GM18511 (cell line): Measurements from ENCODE around the gene ABO.
"Not testable (repeated sequence)": the region's sequence is repeated elsewhere in the genome, so short reads cannot be mapped to it uniquely, and the experiment has no call there.

ENCODE experiments used
- ATAC-seq: cut with Tn5 transposase; IDR thresholded peaks from one replicate; pipeline ENCODE4 v1.9.1; 2021; ENCODE audit warnings: mild to moderate bottlenecking, moderate library complexity; ENCODE audit not compliant: unreplicated experiment

Gene ABO

DNA sequence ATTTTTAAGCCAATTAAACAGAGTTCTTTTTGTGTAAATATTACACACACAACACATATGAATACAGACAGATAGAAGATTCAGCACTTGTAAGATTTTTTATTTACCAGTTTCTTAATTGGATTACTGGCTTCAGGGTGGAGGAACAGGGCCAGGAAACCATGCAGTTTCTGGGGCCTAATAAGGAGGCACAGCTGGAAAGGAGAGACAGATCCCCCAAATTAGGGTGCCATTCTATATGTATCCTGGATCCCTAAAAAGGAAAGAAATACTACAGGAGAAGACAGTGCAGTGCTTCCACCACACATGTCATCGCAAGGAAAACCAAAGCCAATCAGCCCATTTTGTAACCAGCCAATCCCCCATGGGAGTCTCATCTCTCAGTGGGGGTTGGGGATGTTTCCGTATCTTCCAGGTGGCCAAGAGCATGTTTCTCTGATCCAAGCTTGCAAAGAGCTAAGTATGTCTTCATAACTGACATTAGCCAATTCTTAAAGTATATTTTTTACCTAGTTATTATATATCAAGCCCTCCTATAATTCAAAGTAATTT, 15.8 kb upstream of the ABO start:
- ATAC-seq: no peak

- ATAC-seq: no peak
Observed at GRCh38 chr9:133286523-133286922, 11.5 kb upstream of the ABO start.

GRCh38 chr9:133285252-133285775, 10.3 kb upstream of the ABO start:
- ATAC-seq: no peak

- ATAC-seq: no peak
Observed at GRCh38 chr9:133284362-133284761, 9.4 kb upstream of the ABO start.

GRCh38 chr9:133283255-133284032, 8.4 kb upstream of the ABO start:
- ATAC-seq: not testable (repeated sequence)

DNA sequence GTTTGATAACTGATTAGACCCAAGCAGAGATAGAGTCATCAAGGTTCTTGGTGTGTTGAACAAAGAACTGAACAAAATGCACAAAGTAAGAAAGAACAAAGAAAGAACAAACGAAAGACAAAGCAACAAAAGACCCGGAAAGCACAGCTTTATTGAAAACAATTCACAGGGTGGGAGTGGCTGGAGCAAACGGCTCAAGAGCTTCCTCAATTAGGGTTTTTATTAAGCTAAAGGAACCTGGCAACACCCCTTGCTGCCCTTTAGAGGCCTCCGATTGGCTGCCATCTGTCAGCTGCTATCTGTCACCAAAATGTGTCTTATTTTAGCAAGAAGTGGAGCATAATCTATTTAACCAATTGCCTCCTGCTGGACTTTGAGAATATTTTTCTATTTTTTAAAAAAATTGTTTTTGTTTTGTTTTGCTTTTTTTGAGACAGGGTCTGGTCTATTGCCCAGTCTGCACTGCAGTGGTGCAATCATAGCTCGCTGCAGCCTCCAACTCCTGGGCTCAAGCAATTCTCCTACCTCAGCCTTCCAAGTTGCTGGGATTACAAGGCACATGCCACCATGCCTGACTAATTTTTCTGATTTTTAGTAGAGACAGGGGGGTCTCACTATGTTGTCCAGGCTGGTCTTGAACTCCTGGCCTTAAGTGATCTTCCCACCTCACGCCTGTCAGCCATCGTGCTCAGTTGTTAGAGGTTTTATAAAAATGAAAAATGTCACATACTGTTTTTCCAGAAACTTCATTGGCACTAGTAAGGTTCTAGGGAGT, 7.7 kb upstream of the ABO start:
- ATAC-seq: no peak

DNA sequence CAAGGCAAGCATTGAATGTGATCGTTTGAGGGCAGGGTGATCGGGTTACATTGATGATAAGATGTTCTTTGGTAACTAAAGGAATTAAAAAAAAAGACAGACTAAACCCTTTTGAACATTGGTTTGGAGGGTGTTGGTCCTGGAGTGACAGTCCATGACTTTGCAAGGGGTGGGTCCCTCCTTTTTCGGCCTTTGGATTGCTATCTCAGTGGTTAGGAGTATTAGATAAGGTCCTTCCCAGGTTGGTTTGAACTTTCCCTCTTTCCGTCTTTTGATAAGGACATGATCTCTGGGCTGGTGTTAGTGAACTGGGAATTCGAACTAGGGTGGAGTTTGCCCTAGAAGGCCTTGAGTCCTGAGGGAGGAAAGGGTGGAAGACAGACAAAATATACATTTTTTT, 5.4 kb upstream of the ABO start:
- no peak for ATAC-seq

DNA sequence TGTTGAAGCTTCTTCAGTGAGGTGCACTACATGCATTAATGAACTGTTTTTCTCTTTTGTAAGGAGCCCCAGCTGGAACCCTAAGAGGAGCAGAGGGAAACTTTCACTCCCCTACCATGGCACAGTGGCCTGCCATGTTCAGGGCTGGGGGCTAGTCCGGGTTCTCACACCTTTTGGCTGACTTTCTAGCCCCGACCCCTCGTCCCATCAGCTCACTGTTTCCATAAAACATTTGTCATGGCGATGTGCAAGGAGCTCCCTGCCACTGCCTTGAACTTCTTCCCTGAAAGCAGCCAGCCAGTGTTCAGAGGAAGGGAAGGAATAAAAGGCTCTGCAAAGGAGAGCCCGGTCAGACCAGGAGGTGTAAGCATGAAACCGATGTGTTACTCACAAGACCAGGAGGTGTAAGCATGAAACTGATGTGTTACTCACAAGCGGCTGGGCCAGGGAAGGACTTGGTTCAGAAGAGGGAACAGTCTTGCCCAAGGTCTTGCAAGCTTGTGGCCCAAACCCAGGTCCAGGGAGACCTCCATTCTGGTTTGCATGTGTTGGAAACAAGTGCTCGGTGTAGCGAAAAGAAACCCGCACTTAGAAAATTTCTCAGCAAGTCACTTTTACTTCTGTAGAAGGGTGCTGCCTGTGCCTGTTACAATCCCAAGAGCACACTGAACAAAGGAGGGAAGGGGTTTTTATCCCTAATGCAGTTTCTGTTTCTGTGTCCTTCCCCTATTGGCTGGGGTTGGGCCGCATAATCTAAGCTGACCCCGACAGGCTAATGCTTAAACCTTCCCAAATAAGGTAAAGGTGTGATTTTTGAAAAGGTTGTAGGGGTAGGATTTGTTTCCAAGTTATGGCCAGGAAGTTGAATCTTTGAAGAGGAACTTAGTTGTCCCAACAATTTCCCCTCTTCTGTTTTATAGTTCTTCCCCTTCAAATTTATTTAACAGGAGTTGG, 3.4 kb upstream of the ABO start:
- no peak for ATAC-seq

DNA sequence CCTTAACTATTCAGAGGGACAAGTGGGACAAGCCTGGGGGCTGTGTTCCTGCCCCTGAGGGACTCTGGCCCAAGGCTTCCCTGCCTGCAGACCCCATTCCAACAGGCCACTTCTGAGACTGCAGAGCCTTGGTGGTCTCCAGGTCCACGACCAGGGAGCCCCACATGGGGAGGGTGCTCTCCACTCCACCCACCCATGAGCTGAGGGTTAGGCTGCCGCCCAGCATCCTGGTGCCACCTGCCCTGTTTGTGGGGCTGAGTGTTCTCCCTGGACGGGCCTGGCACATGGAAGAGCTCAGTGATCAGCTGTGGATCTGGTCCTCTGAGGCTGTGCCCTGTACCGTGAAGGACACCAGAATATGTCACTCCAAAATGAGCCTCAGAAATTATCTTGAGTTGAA, 2.5 kb upstream of the ABO start:
- ATAC-seq: no peak

- no peak for ATAC-seq
Observed at GRCh38 chr9:133276923-133277322, 1.9 kb upstream of the ABO start.

DNA sequence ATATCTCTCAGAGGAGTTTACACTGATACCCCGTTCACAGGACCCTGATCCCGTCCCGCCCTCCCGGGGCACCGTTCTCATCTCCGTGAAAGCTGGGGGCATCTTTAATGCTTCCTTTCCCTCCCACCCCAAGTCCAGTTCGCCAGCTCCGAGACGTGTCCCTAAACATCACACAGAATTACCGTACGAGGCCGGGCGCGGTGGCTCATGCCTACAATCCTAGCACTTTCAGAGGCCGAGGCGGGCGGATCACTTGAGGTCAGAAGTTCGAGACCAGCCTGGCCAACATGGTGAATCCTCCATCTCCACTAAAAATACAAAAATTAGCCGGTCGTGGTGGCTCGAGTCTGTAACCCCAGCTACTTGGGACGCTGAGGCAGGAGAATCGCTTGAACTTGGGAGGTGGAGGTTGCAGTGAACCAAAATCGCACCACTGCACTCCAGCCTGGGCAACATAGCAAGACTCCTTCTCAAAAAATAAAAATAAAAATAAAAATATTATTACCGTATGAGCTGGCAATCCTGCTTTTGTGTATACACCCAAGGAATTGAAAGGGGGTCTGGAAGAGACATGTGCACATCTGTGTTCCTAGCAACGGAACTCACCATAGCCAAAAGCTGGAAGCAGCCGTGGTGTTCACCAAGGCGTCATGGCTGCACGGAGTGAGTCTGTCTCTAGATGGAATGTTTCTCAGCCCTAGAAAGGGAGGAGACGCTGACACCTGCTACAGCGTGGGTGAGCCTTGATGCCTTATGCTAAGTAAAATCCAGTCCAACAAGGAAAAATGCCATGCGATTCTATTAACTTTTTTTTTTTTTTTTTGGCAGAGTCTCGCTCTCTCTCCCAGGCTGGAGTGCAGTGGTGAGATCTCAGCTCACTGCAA, 1.2 kb upstream of the ABO start:
- ATAC-seq: no peak

DNA sequence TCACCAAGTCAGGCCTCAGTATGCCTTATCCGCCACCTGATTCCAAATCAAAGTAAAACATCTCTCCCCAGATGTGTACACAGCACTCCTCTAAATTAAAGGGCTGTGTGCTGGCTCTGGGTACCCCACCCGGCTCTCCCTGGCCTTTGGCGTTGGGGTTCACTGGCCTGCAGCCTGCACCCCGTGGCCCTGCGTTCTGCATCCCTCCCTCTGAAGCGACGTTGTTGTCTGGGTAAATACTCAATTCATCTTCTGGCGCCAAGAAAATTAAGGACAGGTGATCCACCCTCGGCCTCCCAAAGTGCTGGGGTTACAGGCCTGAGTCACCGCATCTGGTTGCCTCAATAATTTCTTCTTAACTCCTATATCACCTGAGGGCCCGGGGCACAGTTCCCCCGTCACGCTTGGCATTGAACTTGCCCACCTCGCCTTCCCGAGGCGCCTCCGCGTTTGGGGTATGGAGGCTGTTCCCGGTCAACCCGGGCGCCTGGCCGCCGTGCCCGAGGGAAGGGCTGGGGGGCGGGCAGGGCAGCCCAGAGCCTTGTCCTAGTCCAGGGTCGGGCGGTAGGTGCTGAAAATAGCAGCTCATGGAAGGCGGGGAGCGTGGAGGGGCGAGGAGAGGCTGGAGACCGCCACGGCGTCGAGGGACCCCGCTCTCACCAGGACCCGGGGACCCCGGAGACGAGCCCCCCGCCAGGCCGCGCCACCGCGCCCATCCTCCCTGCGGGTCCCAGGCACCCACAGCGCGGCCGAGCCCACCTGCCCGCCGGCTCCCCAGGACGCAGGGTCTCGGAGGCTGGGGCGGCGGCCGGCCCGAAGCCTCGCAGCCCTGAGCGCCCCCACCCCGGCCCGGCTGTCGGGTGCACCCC, 531 bp downstream of the ABO start:
- no peak for ATAC-seq

- ATAC-seq: no peak
Observed at GRCh38 chr9:133273819-133274218, 1.2 kb downstream of the ABO start.

GRCh38 chr9:133273098-133273497, 1.9 kb downstream of the ABO start:
- ATAC-seq: no peak

GRCh38 chr9:133269537-133270362, 5.3 kb downstream of the ABO start:
- no peak for ATAC-seq

DNA sequence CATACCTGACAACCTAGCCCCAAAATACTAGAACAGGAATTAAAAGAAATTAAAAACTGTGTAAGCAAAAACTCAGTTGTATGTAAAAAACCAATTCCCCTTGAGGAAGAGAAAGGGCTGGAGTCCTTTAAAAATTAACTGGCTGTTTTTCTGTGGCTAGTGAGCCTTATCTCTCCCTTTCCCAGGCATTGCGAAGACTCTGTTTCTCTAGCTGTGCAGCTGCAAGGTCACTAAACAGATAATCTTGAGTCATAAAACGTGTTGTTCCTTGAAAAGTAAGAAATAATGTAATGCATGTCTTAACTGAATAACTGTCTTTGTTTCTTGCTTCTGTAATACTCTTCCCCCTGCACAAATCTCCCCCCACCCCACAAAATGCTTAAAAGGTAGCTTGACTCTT, 5.9 kb downstream of the ABO start:
- ATAC-seq: not testable (repeated sequence)

DNA sequence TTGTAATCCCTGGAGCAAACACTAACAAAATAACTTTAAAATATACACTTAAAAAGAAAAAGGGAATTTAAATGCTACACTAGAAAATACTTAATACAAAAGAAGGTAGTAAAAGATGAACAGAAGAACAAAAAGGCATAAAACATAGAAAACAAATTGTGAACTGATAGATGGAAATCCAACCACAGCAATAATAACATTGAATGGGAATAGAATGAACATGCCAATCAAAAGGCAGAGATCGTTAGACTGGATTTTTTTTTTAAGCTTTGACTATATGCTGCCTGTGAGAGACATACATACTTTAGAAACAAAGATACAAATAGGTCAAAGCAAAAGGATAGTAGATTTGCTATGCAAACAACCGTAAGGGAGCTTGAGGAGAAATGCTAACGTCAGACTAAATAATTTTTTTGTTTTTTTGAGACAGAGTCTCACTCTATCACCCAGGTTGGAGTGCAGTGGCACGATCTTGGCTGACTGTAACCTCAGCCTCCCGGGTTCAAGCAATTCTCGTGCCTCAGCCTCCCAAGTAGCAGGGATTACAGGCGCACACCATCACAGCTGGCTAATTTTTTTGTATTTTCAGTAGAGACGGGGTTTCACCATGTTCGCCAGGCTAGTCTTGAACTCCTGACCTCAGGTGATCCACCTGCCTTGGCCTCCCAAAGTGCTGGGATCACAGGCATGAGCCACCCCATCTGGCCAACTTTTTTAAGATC, 6.5 kb downstream of the ABO start:
- ATAC-seq: no peak
